ENCODE data around the gene RXRB.
A peak's percentile ranks its signal among the peaks of the same experiment; 100 is the strongest.

RXRB gene

DNA sequence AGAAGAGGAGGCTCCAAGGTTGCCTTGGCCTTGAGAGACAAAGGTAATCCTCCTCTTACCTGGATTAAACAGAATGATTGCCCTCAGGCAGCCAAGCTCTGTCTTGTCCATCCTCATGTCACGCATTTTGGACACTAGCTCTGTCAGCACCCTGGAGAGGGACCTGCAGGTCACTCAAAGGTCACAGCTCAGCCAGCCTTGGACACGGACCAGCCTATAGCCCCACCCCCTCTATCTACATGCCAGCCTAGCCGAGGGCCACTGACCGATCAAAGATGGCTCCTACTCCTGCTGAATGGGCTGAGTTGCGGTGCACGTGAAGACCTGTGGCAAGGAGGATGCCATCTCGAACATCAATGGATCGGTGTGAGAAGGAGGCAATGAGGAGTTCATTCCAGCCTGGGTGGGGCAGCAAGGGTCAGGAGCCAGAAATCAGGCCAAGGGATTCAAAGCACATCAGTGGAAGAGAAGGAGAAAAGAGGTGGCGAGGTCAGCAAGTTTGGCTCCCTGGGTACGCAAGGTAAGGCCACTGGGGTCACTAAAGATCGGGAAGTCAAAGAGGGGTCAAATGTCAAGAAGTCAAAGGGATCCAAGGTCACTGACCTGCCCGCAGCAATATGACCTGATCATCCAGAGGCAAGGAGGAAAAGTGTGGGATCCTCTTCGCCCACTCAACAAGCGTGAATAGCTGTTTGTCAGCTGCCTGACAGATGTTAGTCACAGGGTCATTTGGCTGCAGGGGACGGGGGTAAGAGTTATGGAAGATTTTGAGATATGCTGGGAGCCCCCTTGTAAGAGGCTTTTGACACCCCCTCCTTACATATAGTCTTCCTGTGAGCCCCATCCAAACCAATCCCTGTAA, 4.9 kb downstream of the RXRB start:
- ATAC-seq (ENCODE audit: low read depth) (no peak), DNase-seq (ENCODE audit: low spot score in 2 of 2) (no peak)
- Mint-ChIP-seq H3K27ac (no peak overlapping the region), H3K36me3 (peaks cover 26% of the 10 kb centered on the region), H3K4me3 (no peak overlapping the region), H3K4me1 (peaks cover 35% of the 10 kb centered on the region), H3K9me3 (no peaks in the 10 kb centered on the region), H3K27me3 (peaks cover 10% of the 10 kb centered on the region)

- Mint-ChIP-seq H3K27me3 (peaks cover 16% of the 10 kb centered on the region), H3K4me3 (no peak overlapping the region), H3K4me1 (peaks cover 34% of the 10 kb centered on the region), H3K36me3 (peaks cover 26% of the 10 kb centered on the region), H3K27ac (no peak overlapping the region), H3K9me3 (no peaks in the 10 kb centered on the region)
- ATAC-seq (ENCODE audit: low read depth) (no peak), DNase-seq (ENCODE audit: low spot score in 2 of 2) (no peak)
Observed at GRCh38 chr6:33194431-33194979, 6.0 kb downstream of the RXRB start.

- Mint-ChIP-seq H3K9me3 (no peaks in the 10 kb centered on the region), H3K4me3 (no peak overlapping the region), H3K27me3 (peaks cover 16% of the 10 kb centered on the region), H3K36me3 (peaks cover 26% of the 10 kb centered on the region), H3K27ac (no peak overlapping the region), H3K4me1 (peaks cover 25% of the 10 kb centered on the region)
- DNase-seq (ENCODE audit: low spot score in 2 of 2) (no peak), ATAC-seq (ENCODE audit: low read depth) (no peak)
Observed at GRCh38 chr6:33193619-33194018, 6.8 kb downstream of the RXRB start.

- Mint-ChIP-seq H3K4me1 (peaks cover 19% of the 10 kb centered on the region), H3K27ac (no peak overlapping the region), H3K27me3 (peaks cover 16% of the 10 kb centered on the region), H3K4me3 (peak overlapping the region; percentile 82), H3K9me3 (no peaks in the 10 kb centered on the region), H3K36me3 (peaks cover 25% of the 10 kb centered on the region)
- ATAC-seq (ENCODE audit: low read depth) (peak; percentile 50), DNase-seq (ENCODE audit: low spot score in 2 of 2) (no peak)
Observed at GRCh38 chr6:33192671-33193602, 7.5 kb downstream of the RXRB start.

DNA sequence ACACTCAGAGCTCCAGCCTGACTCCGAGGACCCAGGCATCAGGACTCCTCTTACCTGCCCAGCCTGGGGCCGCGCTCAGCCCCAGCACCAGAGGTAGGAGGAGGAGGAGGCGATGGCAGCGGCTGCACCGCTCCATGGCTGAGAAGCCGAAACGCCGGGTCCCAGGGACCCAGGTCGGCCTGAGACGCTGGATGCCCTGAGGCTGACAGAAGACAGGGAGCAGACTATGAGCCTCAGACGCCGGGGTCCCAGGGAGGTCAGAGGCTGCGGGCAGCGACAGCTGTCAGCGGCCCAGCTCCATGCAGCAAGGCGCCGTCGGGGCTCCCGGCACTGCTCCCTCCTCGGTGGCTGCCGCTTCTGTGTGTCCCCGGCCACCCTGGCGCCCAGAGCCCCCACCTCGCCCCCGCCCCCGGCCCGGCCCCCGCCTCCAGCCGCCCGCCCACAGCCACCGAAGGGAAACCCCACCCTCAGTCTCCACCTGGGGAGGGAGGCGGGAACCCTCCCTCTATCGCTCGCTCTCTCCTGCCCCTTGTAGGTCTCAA, 8.3 kb downstream of the RXRB start, which contains the start of gene COL11A2:
TSS of gene COL11A2 (minus strand) at position 363 of the 542 bp plus-strand sequence. CDS start at position 136, 227 bp downstream.
- peaks cover 25% of the 10 kb centered on the region for H3K36me3 Mint-ChIP-seq
- peaks cover 3% of the 10 kb centered on the region for H3K9me3 Mint-ChIP-seq
- H3K4me1 Mint-ChIP-seq: peaks cover 20% of the 10 kb centered on the region
- peaks cover 23% of the 10 kb centered on the region for H3K27me3 Mint-ChIP-seq
- H3K27ac Mint-ChIP-seq: no peak within 1 kb of the TSS
- peak within 1 kb of the TSS; percentile 82 for H3K4me3 Mint-ChIP-seq
- no peak for DNase-seq (ENCODE audit: low spot score in 2 of 2)
- ATAC-seq (ENCODE audit: low read depth): peak; percentile 64

DNA sequence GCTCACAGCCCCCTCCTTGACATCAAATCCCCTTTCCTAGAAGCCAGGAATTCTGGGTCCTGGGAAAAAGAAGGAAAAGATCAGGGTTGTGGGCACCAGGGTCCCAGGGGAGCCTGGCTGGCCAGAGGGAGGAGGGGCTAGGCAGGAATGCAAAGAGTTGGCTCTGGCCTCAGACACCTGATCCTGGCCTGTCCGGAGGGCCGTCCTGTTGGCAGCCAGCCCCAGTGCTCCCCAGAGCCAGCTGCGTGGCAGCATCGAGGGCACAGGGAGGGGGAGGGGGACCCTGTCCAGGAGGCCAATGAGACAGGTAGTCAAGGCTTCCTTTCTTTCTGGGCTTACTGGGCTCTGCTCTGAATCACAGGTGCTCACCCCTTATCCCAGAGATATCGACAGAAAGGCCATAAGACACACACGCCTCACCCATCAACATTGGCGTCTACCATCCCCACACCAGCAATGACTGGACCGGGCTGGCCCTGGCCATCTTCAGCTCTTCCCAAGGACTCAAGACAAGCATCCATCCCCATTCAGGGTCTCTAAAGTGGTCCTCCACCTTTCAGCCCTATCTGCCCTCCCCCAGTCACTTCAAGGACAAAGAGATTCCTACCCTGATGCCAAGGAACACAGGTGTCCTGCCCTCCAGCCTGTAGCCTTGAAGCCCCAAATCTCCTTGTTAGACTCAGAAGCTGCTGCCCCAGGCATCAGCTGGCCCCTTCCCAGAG, 8.9 kb downstream of the RXRB start:
- Mint-ChIP-seq H3K9me3 (peaks cover 3% of the 10 kb centered on the region), H3K4me1 (peaks cover 18% of the 10 kb centered on the region), H3K36me3 (peaks cover 25% of the 10 kb centered on the region), H3K27me3 (peaks cover 25% of the 10 kb centered on the region), H3K4me3 (no peak overlapping the region), H3K27ac (no peak overlapping the region)
- DNase-seq (ENCODE audit: low spot score in 2 of 2) (no peak), ATAC-seq (ENCODE audit: low read depth) (no peak)

DNA sequence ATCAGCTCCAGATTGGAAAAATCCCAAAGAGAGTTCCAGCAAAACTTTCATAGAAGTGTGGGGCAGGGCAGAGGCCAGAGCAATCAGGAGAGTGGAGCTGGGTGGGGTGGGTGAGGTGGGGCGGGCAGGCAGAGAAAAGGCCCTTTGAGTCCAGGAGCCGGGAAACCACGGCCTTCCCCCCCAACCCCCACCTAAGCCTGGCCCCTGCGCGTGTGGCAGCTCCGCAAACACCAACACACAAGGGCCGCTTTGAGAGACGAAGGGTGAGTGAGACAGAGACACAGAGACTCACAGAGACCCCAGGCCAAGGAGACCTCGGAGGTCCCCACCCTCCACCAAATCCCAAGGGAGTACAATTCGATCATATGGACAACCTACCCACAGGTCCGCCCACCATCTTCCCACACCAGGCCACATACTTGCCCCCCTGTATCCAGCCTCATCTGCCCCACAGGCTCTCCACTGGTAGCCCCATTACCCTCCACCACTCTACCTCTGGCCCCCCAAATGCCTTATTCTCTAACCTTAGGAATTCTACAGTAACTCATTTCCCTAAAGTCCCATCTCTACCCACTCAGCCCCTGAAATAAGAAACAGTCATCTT, 9.9 kb downstream of the RXRB start:
- Mint-ChIP-seq H3K27me3 (peaks cover 30% of the 10 kb centered on the region), H3K36me3 (peaks cover 16% of the 10 kb centered on the region), H3K4me3 (no peak overlapping the region), H3K27ac (no peak overlapping the region), H3K9me3 (peaks cover 3% of the 10 kb centered on the region), H3K4me1 (peaks cover 15% of the 10 kb centered on the region)
- DNase-seq (ENCODE audit: low spot score in 2 of 2) (no peak), ATAC-seq (ENCODE audit: low read depth) (no peak)

DNA sequence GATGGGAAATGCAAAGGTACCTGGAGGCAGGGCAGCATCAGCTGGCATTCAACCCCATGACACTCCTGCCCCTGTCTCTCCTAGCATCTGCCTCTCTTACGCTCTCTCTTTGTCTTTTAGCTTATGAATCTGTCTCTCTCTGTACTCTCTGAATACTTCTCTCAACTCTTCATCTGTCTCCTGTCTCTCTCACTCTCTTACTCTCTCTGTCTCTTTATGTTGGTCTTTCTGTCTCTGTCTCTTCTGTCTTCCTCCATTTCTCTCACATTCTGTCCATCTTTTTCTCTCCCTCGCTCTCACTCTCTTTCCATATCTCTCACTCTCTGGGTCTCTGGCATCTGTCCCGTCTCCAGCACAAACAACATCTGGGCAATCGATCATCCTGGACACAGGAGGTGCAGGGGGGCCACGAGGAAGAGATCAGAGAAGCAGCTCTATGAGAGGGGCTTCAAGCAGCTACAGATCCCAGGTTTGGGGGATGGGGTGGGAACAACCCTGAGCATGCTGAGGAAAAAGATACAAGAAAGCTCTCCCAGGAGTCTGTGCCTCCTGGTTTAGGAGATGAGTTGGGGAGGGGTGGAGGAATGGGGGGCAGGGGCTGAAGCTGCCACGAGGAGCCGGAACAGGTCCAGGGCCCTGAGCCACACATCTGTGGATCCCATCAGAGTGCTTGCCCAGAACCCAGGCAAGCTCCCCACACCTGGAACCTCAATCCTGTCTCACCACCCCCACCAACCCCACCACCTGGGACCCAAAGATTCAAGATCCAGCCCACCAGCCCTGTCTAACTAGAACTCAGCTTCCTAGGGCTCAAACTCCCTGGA, 10.6 kb downstream of the RXRB start:
- Mint-ChIP-seq H3K9me3 (peaks cover 3% of the 10 kb centered on the region), H3K27me3 (peaks cover 35% of the 10 kb centered on the region), H3K27ac (no peak overlapping the region), H3K4me3 (no peak overlapping the region), H3K4me1 (peaks cover 15% of the 10 kb centered on the region), H3K36me3 (peaks cover 13% of the 10 kb centered on the region)
- DNase-seq (ENCODE audit: low spot score in 2 of 2) (no peak), ATAC-seq (ENCODE audit: low read depth) (no peak)

DNA sequence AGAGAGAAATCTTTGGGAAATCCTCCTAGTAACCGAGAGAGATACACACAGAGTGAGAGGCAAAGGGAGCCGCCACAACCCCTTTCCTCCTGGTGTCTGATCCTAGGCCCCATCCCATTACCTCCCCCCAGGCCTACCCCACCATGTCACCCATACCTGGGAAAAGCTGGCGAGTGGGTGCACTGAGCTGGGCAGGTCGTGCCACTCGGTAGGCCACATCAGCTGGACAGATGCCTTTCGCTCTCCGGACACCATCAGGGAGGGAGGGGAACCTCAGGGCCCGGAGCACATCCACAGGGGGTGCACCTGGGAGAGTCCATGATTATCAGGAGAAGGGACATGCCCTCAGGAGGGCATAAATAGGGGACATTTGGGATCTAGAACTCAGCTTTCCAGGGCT, 11.3 kb downstream of the RXRB start:
- H3K4me1 Mint-ChIP-seq: peaks cover 15% of the 10 kb centered on the region
- peaks cover 13% of the 10 kb centered on the region for H3K36me3 Mint-ChIP-seq
- H3K27ac Mint-ChIP-seq: no peak overlapping the region
- ATAC-seq (ENCODE audit: low read depth): no peak
- peaks cover 40% of the 10 kb centered on the region for H3K27me3 Mint-ChIP-seq
- H3K4me3 Mint-ChIP-seq: no peak overlapping the region
- H3K9me3 Mint-ChIP-seq: peaks cover 5% of the 10 kb centered on the region
- DNase-seq (ENCODE audit: low spot score in 2 of 2): no peak

GRCh38 chr6:33187809-33188208, 12.7 kb downstream of the RXRB start:
- DNase-seq (ENCODE audit: low spot score in 2 of 2) (no peak), ATAC-seq (ENCODE audit: low read depth) (no peak)
- H3K27ac Mint-ChIP-seq: no peak overlapping the region
- H3K36me3 Mint-ChIP-seq: peaks cover 22% of the 10 kb centered on the region
- peaks cover 9% of the 10 kb centered on the region for H3K9me3 Mint-ChIP-seq
- peaks cover 39% of the 10 kb centered on the region for H3K27me3 Mint-ChIP-seq
- H3K4me1 Mint-ChIP-seq: peaks cover 22% of the 10 kb centered on the region
- H3K4me3 Mint-ChIP-seq: no peak overlapping the region

- peaks cover 18% of the 10 kb centered on the region for H3K4me1 Mint-ChIP-seq
- DNase-seq (ENCODE audit: low spot score in 2 of 2): no peak
- H3K36me3 Mint-ChIP-seq: peaks cover 24% of the 10 kb centered on the region
- peaks cover 32% of the 10 kb centered on the region for H3K27me3 Mint-ChIP-seq
- peaks cover 11% of the 10 kb centered on the region for H3K9me3 Mint-ChIP-seq
- no peak for ATAC-seq (ENCODE audit: low read depth)
- no peak overlapping the region for H3K27ac Mint-ChIP-seq
- H3K4me3 Mint-ChIP-seq: no peak overlapping the region
Observed at GRCh38 chr6:33185654-33186187, 14.7 kb downstream of the RXRB start.

- Mint-ChIP-seq H3K36me3 (peaks cover 24% of the 10 kb centered on the region), H3K4me1 (peaks cover 18% of the 10 kb centered on the region), H3K27ac (no peak overlapping the region), H3K4me3 (no peak overlapping the region), H3K27me3 (peaks cover 29% of the 10 kb centered on the region), H3K9me3 (peaks cover 11% of the 10 kb centered on the region)
- DNase-seq (ENCODE audit: low spot score in 2 of 2): no peak
- no peak for ATAC-seq (ENCODE audit: low read depth)
Observed at GRCh38 chr6:33185190-33185589, 15.3 kb downstream of the RXRB start.

Measured in memory B cell (primary cell).